Measurements from ENCODE around the gene NAV1.

Gene NAV1

GRCh38 chr1:201509601-201510374, 29.1 kb upstream of the NAV1 start:
- TF ChIP-seq Cebpa-rat (IDR thresholded peaks at IDR 0.05), result no peak
- H3K36me3 ChIP-seq, result no peaks in the 10 kb centered on the region
- H4K20me1 ChIP-seq, result no peaks in the 10 kb centered on the region
- H3K27ac ChIP-seq, result no peak overlapping the region
- H3K9ac ChIP-seq, result no peak overlapping the region
- no peaks in the 10 kb centered on the region for H3K9me3 ChIP-seq
- no peak overlapping the region for H3K4me2 ChIP-seq
- H3K4me3 ChIP-seq, result no peak overlapping the region
- H3K27me3 ChIP-seq, result no peaks in the 10 kb centered on the region
- peaks cover 50% of the 10 kb centered on the region for H3K4me1 ChIP-seq

- H3K36me3 ChIP-seq, result no peaks in the 10 kb centered on the region
- no peak for TF ChIP-seq Cebpa-rat (IDR thresholded peaks at IDR 0.05)
- H3K9me3 ChIP-seq, result no peaks in the 10 kb centered on the region
- H3K4me3 ChIP-seq, result no peak overlapping the region
- peaks cover 41% of the 10 kb centered on the region for H3K4me1 ChIP-seq
- no peak overlapping the region for H3K9ac ChIP-seq
- H3K27me3 ChIP-seq, result no peaks in the 10 kb centered on the region
- H3K4me2 ChIP-seq, result no peak overlapping the region
- H4K20me1 ChIP-seq, result no peaks in the 10 kb centered on the region
- H3K27ac ChIP-seq, result no peak overlapping the region
Measured at GRCh38 chr1:201510734-201511133, 28.2 kb upstream of the NAV1 start.

GRCh38 chr1:201511396-201511940, 27.5 kb upstream of the NAV1 start:
- Histone ChIP-seq H4K20me1 (no peaks in the 10 kb centered on the region), H3K9ac (0 out of 2 replicates have a peak overlapping the region, but pooled peaks have one; percentile 40), H3K4me3 (no peak overlapping the region), H3K4me2 (0 out of 2 replicates have a peak overlapping the region, but pooled peaks have one; percentile 21), H3K27me3 (no peaks in the 10 kb centered on the region), H3K9me3 (no peaks in the 10 kb centered on the region), H3K27ac (no peak overlapping the region), H3K4me1 (peaks cover 34% of the 10 kb centered on the region), H3K36me3 (no peaks in the 10 kb centered on the region)
- TF ChIP-seq Cebpa-rat (IDR thresholded peaks at IDR 0.05), result no peak

GRCh38 chr1:201511941-201512539, 26.9 kb upstream of the NAV1 start:
- H3K4me2 ChIP-seq, result peak overlapping the region; percentile 21
- no peaks in the 10 kb centered on the region for H4K20me1 ChIP-seq
- no peaks in the 10 kb centered on the region for H3K27me3 ChIP-seq
- no peak overlapping the region for H3K27ac ChIP-seq
- no peaks in the 10 kb centered on the region for H3K36me3 ChIP-seq
- no peak for TF ChIP-seq Cebpa-rat (IDR thresholded peaks at IDR 0.05)
- no peak overlapping the region for H3K4me3 ChIP-seq
- no peaks in the 10 kb centered on the region for H3K9me3 ChIP-seq
- 0 out of 2 replicates have a peak overlapping the region, but pooled peaks have one; percentile 40 for H3K9ac ChIP-seq
- H3K4me1 ChIP-seq, result peaks cover 31% of the 10 kb centered on the region

- TF ChIP-seq Cebpa-rat (IDR thresholded peaks at IDR 0.05), result no peak
- H3K4me3 ChIP-seq, result no peak overlapping the region
- H3K27ac ChIP-seq, result no peak overlapping the region
- no peaks in the 10 kb centered on the region for H4K20me1 ChIP-seq
- H3K9me3 ChIP-seq, result no peaks in the 10 kb centered on the region
- no peak overlapping the region for H3K4me2 ChIP-seq
- H3K4me1 ChIP-seq, result peaks cover 20% of the 10 kb centered on the region
- no peaks in the 10 kb centered on the region for H3K27me3 ChIP-seq
- no peak overlapping the region for H3K9ac ChIP-seq
- no peaks in the 10 kb centered on the region for H3K36me3 ChIP-seq
Measured at GRCh38 chr1:201513498-201514243, 25.3 kb upstream of the NAV1 start.

GRCh38 chr1:201514466-201514865, 24.5 kb upstream of the NAV1 start:
- TF ChIP-seq Cebpa-rat (IDR thresholded peaks at IDR 0.05), result no peak
- H4K20me1 ChIP-seq, result no peaks in the 10 kb centered on the region
- no peak overlapping the region for H3K4me3 ChIP-seq
- no peak overlapping the region for H3K27ac ChIP-seq
- no peaks in the 10 kb centered on the region for H3K36me3 ChIP-seq
- no peak overlapping the region for H3K4me2 ChIP-seq
- peaks cover 20% of the 10 kb centered on the region for H3K4me1 ChIP-seq
- no peaks in the 10 kb centered on the region for H3K27me3 ChIP-seq
- H3K9ac ChIP-seq, result no peak overlapping the region
- H3K9me3 ChIP-seq, result no peaks in the 10 kb centered on the region

GRCh38 chr1:201515062-201515750, 23.7 kb upstream of the NAV1 start:
- Histone ChIP-seq H3K4me3 (no peak overlapping the region), H3K27me3 (no peaks in the 10 kb centered on the region), H3K9me3 (no peaks in the 10 kb centered on the region), H3K27ac (no peak overlapping the region), H3K9ac (no peak overlapping the region), H3K36me3 (no peaks in the 10 kb centered on the region), H3K4me1 (peaks cover 20% of the 10 kb centered on the region), H3K4me2 (no peak overlapping the region), H4K20me1 (no peaks in the 10 kb centered on the region)
- TF ChIP-seq Cebpa-rat (IDR thresholded peaks at IDR 0.05), result no peak

- no peaks in the 10 kb centered on the region for H3K36me3 ChIP-seq
- no peak overlapping the region for H3K4me3 ChIP-seq
- H3K4me1 ChIP-seq, result peaks cover 20% of the 10 kb centered on the region
- no peaks in the 10 kb centered on the region for H3K9me3 ChIP-seq
- TF ChIP-seq Cebpa-rat (IDR thresholded peaks at IDR 0.05), result no peak
- no peaks in the 10 kb centered on the region for H4K20me1 ChIP-seq
- H3K27ac ChIP-seq, result no peak overlapping the region
- H3K4me2 ChIP-seq, result no peak overlapping the region
- no peaks in the 10 kb centered on the region for H3K27me3 ChIP-seq
- H3K9ac ChIP-seq, result no peak overlapping the region
Measured at GRCh38 chr1:201515895-201516294, 23.0 kb upstream of the NAV1 start.

GRCh38 chr1:201516511-201517127, 22.3 kb upstream of the NAV1 start:
- no peaks in the 10 kb centered on the region for H4K20me1 ChIP-seq
- H3K9ac ChIP-seq, result no peak overlapping the region
- TF ChIP-seq Cebpa-rat (IDR thresholded peaks at IDR 0.05), result no peak
- H3K36me3 ChIP-seq, result no peaks in the 10 kb centered on the region
- no peaks in the 10 kb centered on the region for H3K9me3 ChIP-seq
- no peak overlapping the region for H3K27ac ChIP-seq
- H3K4me2 ChIP-seq, result no peak overlapping the region
- no peaks in the 10 kb centered on the region for H3K27me3 ChIP-seq
- no peak overlapping the region for H3K4me3 ChIP-seq
- H3K4me1 ChIP-seq, result peaks cover 13% of the 10 kb centered on the region
